PC-3 (cell line): Measurements from ENCODE around the gene MSI2. TPM values are rescaled to one million over a fixed set of nuclear protein-coding genes. Genes with fewer than 3 reads are reported as not detected.

Experiments
- ATAC-seq: fragments of 200-7000 bp; cut with Tn5 transposase; 2 replicates; pipeline ENCODE4 v1.9.1; 2020; ENCODE audit warnings: mild to moderate bottlenecking, moderate library complexity
- BruUV-seq: library from RNA; stranded (reverse); fragments of 400-500 nt; replicated peaks from 2 replicates; lab custom pipeline; 2021; lab: Mats Ljungman, UMichigan
- CTCF ChIA-PET: fragments of 300-600 bp; sonication (Branson Sonifier 250); formaldehyde crosslinking; loops from one replicate; lab custom pipeline; 2022; ENCODE audit warnings: antibody characterized with exemption; lab: Charles Lee
- POLR2A ChIA-PET: fragments of 300-600 bp; sonication (Branson Sonifier 250); formaldehyde crosslinking; loops from one replicate; lab custom pipeline; 2022; ENCODE audit warnings: antibody characterized with exemption; ENCODE audit not compliant: unreplicated experiment; lab: Charles Lee
- DNase-seq: peaks from one replicate; pipeline ENCODE4 v3.0.0-alpha.2; 2015
- H2AFZ ChIP-seq: fragments of 300-600 bp; sonication (generic); 2 replicates; pipeline ENCODE4 v1.6.0; 2016; ENCODE audit warnings: antibody characterized with exemption, low read length
- H3F3A ChIP-seq: fragments of 300-600 bp; sonication (generic); one replicate; pipeline ENCODE4 v1.6.0; 2017; ENCODE audit warnings: antibody characterized with exemption, low read length, control low read depth, mild to moderate bottlenecking; ENCODE audit not compliant: unreplicated experiment
- H3K27ac ChIP-seq: fragments of 300-600 bp; sonication (generic); 2 replicates; pipeline ENCODE4 v1.5.1; 2016; ENCODE audit warnings: mild to moderate bottlenecking, low read length
- H3K27me3 ChIP-seq: fragments of 300-600 bp; sonication (generic); 2 replicates; pipeline ENCODE4 v1.6.1; 2016; ENCODE audit warnings: low read length, mixed read lengths
- H3K36me3 ChIP-seq: fragments of 300-600 bp; sonication (generic); 2 replicates; pipeline ENCODE4 v1.6.1; 2016; ENCODE audit warnings: low read depth, mixed run types, low read length, mixed read lengths
- H3K4me1 ChIP-seq: fragments of 300-600 bp; sonication (generic); 2 replicates; pipeline ENCODE4 v1.5.1; 2016; ENCODE audit warnings: low read length; ENCODE audit not compliant: insufficient read depth
- H3K4me2 ChIP-seq: fragments of 300-600 bp; sonication (generic); 2 replicates; pipeline ENCODE4 v1.6.0; 2016; ENCODE audit warnings: low read length
- H3K4me3 ChIP-seq: fragments of 300-600 bp; sonication (generic); 2 replicates; pipeline ENCODE4 v1.5.1; 2016; ENCODE audit warnings: mild to moderate bottlenecking, low read length, mixed read lengths
- H3K79me2 ChIP-seq: fragments of 300-600 bp; sonication (generic); 2 replicates; pipeline ENCODE4 v1.6.1; 2017; ENCODE audit warnings: low read length, mixed read lengths
- H3K9ac ChIP-seq: fragments of 300-600 bp; sonication (generic); 2 replicates; pipeline ENCODE4 v1.6.0; 2016; ENCODE audit warnings: mild to moderate bottlenecking, low read length
- H3K9me2 ChIP-seq: fragments of 300-600 bp; sonication (generic); replicated peaks from 2 replicates; pipeline ENCODE4 v1.6.1; 2016; ENCODE audit warnings: mixed run types, low read length, mixed read lengths
- H3K9me3 ChIP-seq: fragments of 300-600 bp; sonication (generic); 2 replicates; pipeline ENCODE4 v1.6.1; 2016; ENCODE audit warnings: low read length, mixed read lengths
- H4K20me1 ChIP-seq: fragments of 300-600 bp; sonication (generic); 2 replicates; pipeline ENCODE4 v1.6.1; 2016; ENCODE audit warnings: low read length, mixed read lengths
- CTCF ChIP-seq: fragments of 300-600 bp; sonication (generic); conservative IDR thresholded peaks from 2 replicates; pipeline ENCODE4 v1.5.1; 2017; ENCODE audit warnings: antibody characterized with exemption, low read depth, mild to moderate bottlenecking, low read length
- EZH2 ChIP-seq: fragments of 300-600 bp; sonication (generic); IDR thresholded peaks from one replicate; pipeline ENCODE4 v1.6.1; 2017; ENCODE audit warnings: antibody characterized with exemption, mild to moderate bottlenecking, low read length; ENCODE audit not compliant: unreplicated experiment
- EZH2phosphoT487 ChIP-seq: fragments of 300-600 bp; sonication (generic); IDR thresholded peaks from 2 replicates; pipeline ENCODE4 v1.6.1; 2018; ENCODE audit warnings: mild to moderate bottlenecking, antibody characterized with exemption, low read length, borderline replicate concordance
- intact Hi-C: fragments of 100-400 bp; cut with micrococcal nuclease; formaldehyde crosslinking; loops from 2 replicates; pipeline ENCODE4 v1.9.0; 2023
- total RNA-seq: library from RNA; depleted of rRNA; stranded (reverse); fragments of >200 nt; gene quantifications from 2 replicates; pipeline ENCODE4 v1.2.3, GENCODE V29; 2014

MSI2 gene
- total RNA-seq, 1 experiment from 2014 or later = 54.7 TPM

GRCh38 chr17:57342963-57343589, 86.8 kb downstream of the MSI2 start:
- intact Hi-C loops = no loop called here
- no peaks in the 10 kb centered on the region for H3K9me2 ChIP-seq
- no peak overlapping the region for H3K9ac ChIP-seq
- no peaks in the 10 kb centered on the region for H3K27me3 ChIP-seq
- ChIA-PET POLR2A (no interaction called here), CTCF (no interaction called here)
- H3F3A ChIP-seq = no peaks in the 10 kb centered on the region
- H3K36me3 ChIP-seq = peaks cover 5% of the 10 kb centered on the region
- no TSS peak for BruUV-seq
- no peak overlapping the region for H3K27ac ChIP-seq
- H3K4me2 ChIP-seq = no peak overlapping the region
- H2AFZ ChIP-seq = no peak overlapping the region
- no peak for DNase-seq
- no peaks in the 10 kb centered on the region for H3K79me2 ChIP-seq
- TF ChIP-seq EZH2phosphoT487 (no peak), EZH2 (no peak), CTCF (no peak)
- H3K4me1 ChIP-seq = no peaks in the 10 kb centered on the region
- no peaks in the 10 kb centered on the region for H4K20me1 ChIP-seq
- no peak overlapping the region for H3K4me3 ChIP-seq
- no peak for ATAC-seq
- no peaks in the 10 kb centered on the region for H3K9me3 ChIP-seq

GRCh38 chr17:57343717-57344116, 87.4 kb downstream of the MSI2 start:
- Histone ChIP-seq H3K9me2 (no peaks in the 10 kb centered on the region), H3K4me2 (no peak overlapping the region), H3K4me3 (no peak overlapping the region), H3K27ac (no peak overlapping the region), H3K9me3 (no peaks in the 10 kb centered on the region), H3K36me3 (peaks cover 8% of the 10 kb centered on the region), H3K9ac (no peak overlapping the region), H3K4me1 (no peaks in the 10 kb centered on the region), H3K79me2 (no peaks in the 10 kb centered on the region), H3F3A (no peaks in the 10 kb centered on the region), H3K27me3 (no peaks in the 10 kb centered on the region), H2AFZ (no peak overlapping the region), H4K20me1 (no peaks in the 10 kb centered on the region)
- BruUV-seq = no TSS peak
- ATAC-seq (no peak), DNase-seq (no peak)
- POLR2A ChIA-PET = interaction anchor here (0.6 kb wide), 1 partner anchor 90 kb away, joined by 4 read pairs; no protein-coding TSS in a partner anchor
- TF ChIP-seq EZH2 = no peak
- TF ChIP-seq CTCF = no peak
- TF ChIP-seq EZH2phosphoT487 = no peak
- CTCF ChIA-PET = no interaction called here
- intact Hi-C loops = no loop called here

DNA sequence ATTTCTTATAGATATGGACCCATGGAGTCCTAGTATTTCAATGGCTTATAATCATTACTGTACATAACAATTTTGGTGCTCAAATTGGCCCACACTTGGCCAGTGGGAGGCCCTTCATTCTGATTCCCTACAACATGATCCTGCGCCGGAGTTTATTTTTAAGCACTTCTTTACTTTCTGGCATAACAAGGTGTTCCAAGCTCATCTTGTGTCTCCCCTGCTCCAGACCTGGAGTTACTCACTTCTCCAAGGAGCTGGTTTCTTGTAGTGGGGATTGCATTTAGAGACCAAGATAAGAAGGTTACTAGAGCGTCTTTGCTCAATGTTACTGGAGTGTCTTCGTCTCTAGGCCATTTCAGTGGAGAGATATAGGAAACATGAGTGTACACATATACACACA, 87.9 kb downstream of the MSI2 start:
- H3K36me3 ChIP-seq = peaks cover 8% of the 10 kb centered on the region
- TF ChIP-seq EZH2phosphoT487 = no peak
- no peak for TF ChIP-seq CTCF
- no peak for TF ChIP-seq EZH2
- no peak overlapping the region for H3K9ac ChIP-seq
- ATAC-seq (no peak), DNase-seq (no peak)
- H3F3A ChIP-seq = no peaks in the 10 kb centered on the region
- no peaks in the 10 kb centered on the region for H3K27me3 ChIP-seq
- H3K4me3 ChIP-seq = no peak overlapping the region
- H4K20me1 ChIP-seq = no peaks in the 10 kb centered on the region
- H3K9me2 ChIP-seq = no peaks in the 10 kb centered on the region
- ChIA-PET CTCF (no interaction called here), POLR2A (interaction anchor here (0.6 kb wide), 1 partner anchor 90 kb away, joined by 4 read pairs; no protein-coding TSS in a partner anchor)
- no peaks in the 10 kb centered on the region for H3K4me1 ChIP-seq
- no peak overlapping the region for H2AFZ ChIP-seq
- H3K4me2 ChIP-seq = no peak overlapping the region
- no peak overlapping the region for H3K27ac ChIP-seq
- no peaks in the 10 kb centered on the region for H3K9me3 ChIP-seq
- intact Hi-C loops = no loop called here
- no peaks in the 10 kb centered on the region for H3K79me2 ChIP-seq
- no TSS peak for BruUV-seq
